Measurements from ENCODE around the gene PHGDH.

Gene PHGDH

GRCh38 chr1:119732465-119733168 lies 20.9 kb downstream of the PHGDH start:
- no peak for DNase-seq

DNA sequence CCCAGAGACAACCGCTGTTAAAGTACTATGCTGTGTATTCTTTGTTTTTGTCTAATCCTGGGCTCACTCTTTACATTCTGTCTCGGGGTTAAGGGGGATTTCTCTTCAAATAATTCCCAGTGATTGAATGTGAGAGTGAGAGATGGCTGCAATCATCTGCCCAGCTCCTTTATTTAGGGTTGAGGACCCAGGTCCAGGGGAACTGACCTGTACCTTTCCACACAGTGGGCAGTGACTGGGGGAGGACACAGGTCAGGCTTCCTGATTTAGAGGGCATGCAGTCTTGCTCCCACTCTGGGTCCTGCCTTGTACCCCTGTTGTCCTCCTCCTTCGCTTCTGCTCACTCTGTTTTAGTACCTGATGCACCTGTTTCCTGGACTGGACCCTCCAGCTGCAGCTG lies 22.0 kb downstream of the PHGDH start:
- no peak for DNase-seq

- DNase-seq: no peak
Measured at GRCh38 chr1:119735217-119735616, 23.5 kb downstream of the PHGDH start.

DNA sequence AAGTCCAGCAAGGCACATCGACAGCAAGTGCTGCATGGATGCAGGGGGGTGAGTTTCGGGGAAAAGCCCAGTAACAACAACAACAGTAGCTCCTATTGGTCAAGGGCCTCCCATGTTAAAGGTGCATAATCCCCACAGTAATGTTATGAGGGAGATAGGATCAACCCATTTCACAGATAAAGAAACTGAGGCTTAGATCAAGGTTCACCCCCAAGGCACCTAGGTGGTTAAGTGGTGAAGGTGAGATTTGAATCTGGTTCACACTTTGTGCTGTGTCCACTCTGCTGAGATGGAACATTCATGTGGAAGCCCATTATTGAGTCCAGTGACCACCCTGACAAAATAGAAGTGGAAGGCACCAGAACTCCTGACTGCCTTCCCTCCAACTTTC lies 24.9 kb downstream of the PHGDH start:
- DNase-seq: no peak

DNA sequence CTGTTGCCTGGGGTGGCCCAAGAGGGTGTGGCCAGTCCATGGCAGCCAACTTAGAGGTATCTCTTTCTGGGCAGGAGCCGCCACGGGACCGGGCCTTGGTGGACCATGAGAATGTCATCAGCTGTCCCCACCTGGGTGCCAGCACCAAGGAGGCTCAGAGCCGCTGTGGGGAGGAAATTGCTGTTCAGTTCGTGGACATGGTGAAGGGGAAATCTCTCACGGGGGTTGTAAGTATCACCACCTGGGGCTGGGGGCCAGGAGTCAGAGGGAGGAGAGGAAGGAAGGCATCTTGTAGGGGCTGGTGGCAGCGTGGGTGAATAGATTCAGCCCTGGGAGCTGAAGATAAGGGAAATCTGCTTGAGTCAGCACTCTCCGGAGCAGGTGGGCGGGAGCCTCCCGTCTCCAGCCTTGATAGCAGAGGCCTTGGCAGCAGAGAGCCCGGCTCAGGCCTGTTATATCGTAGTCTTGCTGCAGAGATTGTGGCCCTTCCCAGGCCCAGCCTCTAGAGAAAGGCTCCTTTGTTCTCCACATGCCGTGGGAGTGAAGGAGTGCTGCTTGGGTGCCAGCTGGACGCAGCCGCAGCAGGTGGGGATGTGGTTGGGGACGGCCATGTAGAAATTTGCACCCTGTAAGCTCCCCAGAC lies 25.4 kb downstream of the PHGDH start:
- DNase-seq: no peak

- no peak for DNase-seq
Measured at GRCh38 chr1:119738100-119738720, 26.5 kb downstream of the PHGDH start.

- no peak for DNase-seq
Measured at GRCh38 chr1:119739150-119739549, 27.4 kb downstream of the PHGDH start.

GRCh38 chr1:119740261-119740660 lies 28.5 kb downstream of the PHGDH start:
- no peak for DNase-seq

GRCh38 chr1:119740896-119741780 lies 29.4 kb downstream of the PHGDH start:
- DNase-seq: no peak

GRCh38 chr1:119742202-119742601 lies 30.5 kb downstream of the PHGDH start:
- DNase-seq: no peak

GRCh38 chr1:119742677-119743076 lies 30.9 kb downstream of the PHGDH start:
- no peak for DNase-seq

DNA sequence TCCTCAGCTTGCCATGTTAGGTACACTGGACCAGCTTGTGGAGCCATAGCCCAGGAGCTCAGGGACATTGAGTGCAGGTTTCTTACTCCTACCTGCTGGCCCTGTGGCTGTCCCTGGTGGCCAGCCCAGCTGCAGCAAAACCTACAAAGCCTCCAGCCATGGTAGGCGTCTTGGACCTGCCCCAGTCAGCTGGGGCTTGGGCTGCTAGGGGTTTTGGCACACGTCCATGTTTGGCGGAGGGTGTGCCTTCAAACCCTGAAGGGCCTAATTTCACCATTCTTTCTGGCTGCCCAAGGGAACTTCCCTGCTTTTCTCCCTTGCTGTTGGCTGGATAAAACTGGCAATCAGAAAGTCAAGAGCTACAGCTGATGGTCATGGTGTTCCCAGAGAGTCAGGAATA lies 31.6 kb downstream of the PHGDH start:
- DNase-seq: peak; percentile 8

- DNase-seq: peak; percentile 67
Measured at GRCh38 chr1:119743776-119744597, 32.3 kb downstream of the PHGDH start.

GRCh38 chr1:119744598-119744942 lies 32.8 kb downstream of the PHGDH start:
- DNase-seq: no peak

- DNase-seq: no peak
Measured at GRCh38 chr1:119745034-119745433, 33.3 kb downstream of the PHGDH start.

GRCh38 chr1:119747451-119747850 lies 35.7 kb downstream of the PHGDH start:
- DNase-seq: no peak

GRCh38 chr1:119748040-119748439 lies 36.3 kb downstream of the PHGDH start:
- no peak for DNase-seq

GRCh38 chr1:119752592-119752991 lies 40.9 kb downstream of the PHGDH start:
- no peak for DNase-seq

- no peak for DNase-seq
Measured at GRCh38 chr1:119758584-119758983, 46.9 kb downstream of the PHGDH start.

GRCh38 chr1:119762409-119762808 lies 50.7 kb downstream of the PHGDH start:
- DNase-seq: no peak

DNA sequence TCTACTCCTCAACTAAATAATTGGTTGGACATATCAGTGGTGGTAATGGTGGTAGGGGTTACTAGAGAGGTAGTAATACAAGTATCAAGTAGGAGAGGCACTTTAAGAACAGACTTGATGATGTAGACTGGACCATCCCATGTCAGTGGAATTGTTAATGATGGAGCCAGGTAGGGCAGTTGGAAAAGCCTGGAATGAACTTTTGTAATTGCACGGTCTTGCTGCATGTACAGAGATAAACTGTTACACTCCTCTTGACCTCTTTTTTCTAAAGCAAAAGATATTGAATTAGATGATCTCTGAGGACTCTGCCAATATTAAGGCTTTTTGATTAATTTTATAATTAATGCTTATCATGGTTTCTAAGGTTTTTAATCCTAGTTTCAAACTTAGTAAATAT lies 51.2 kb downstream of the PHGDH start:
- no peak for DNase-seq

GRCh38 chr1:119764220-119764619 lies 52.5 kb downstream of the PHGDH start:
- no peak for DNase-seq

- DNase-seq: no peak
Measured at GRCh38 chr1:119766374-119766794, 54.6 kb downstream of the PHGDH start.
